GM19452 (cell line): ENCODE measurements around the gene DHX35.

Source experiments
- ATAC-seq: cut with Tn5 transposase; IDR thresholded peaks from one replicate; pipeline ENCODE4 v1.9.1; 2021; ENCODE audit not compliant: unreplicated experiment

Gene DHX35

GRCh38 chr20:39052676-39053075, 90.5 kb downstream of the DHX35 start:
- ATAC-seq: no peak

- ATAC-seq: no peak
Observed at GRCh38 chr20:39057143-39057542, 95.0 kb downstream of the DHX35 start.

GRCh38 chr20:39057911-39058310, 95.8 kb downstream of the DHX35 start:
- no peak for ATAC-seq

- ATAC-seq: no peak
Observed at GRCh38 chr20:39059036-39059435, 96.9 kb downstream of the DHX35 start.

GRCh38 chr20:39066471-39067242, 104.5 kb downstream of the DHX35 start:
- no peak for ATAC-seq

GRCh38 chr20:39067526-39068216, 105.5 kb downstream of the DHX35 start:
- ATAC-seq: no peak

GRCh38 chr20:39069976-39070375, 107.8 kb downstream of the DHX35 start:
- ATAC-seq: no peak

- no peak for ATAC-seq
Observed at GRCh38 chr20:39070484-39071231, 108.5 kb downstream of the DHX35 start.

- ATAC-seq: no peak
Observed at GRCh38 chr20:39072132-39072531, 110.0 kb downstream of the DHX35 start.

- ATAC-seq: no peak
Observed at GRCh38 chr20:39072653-39073052, 110.5 kb downstream of the DHX35 start.

- no peak for ATAC-seq
Observed at GRCh38 chr20:39075731-39076130, 113.6 kb downstream of the DHX35 start.

- no peak for ATAC-seq
Observed at GRCh38 chr20:39076958-39077357, 114.8 kb downstream of the DHX35 start.

GRCh38 chr20:39080326-39080725, 118.2 kb downstream of the DHX35 start:
- ATAC-seq: no peak

GRCh38 chr20:39081255-39081654, 119.1 kb downstream of the DHX35 start:
- ATAC-seq: no peak

- ATAC-seq: no peak
Observed at GRCh38 chr20:39082622-39083398, 120.7 kb downstream of the DHX35 start.

- ATAC-seq: no peak
Observed at GRCh38 chr20:39083761-39084160, 121.6 kb downstream of the DHX35 start.

- ATAC-seq: no peak
Observed at GRCh38 chr20:39089029-39089428, 126.9 kb downstream of the DHX35 start.
